Brain microvascular endothelial cell (primary cell): Measurements from ENCODE around the gene TICRR.

ENCODE experiments used
- DNase-seq: peaks from one replicate; pipeline ENCODE4 v3.0.0-alpha.2; 2020
- H3K27ac ChIP-seq: fragments of 250-450 bp; sonication (Bioruptor Pico); 2 replicates; pipeline ENCODE4 v1.5.1; 2020; ENCODE audit warnings: mild to moderate bottlenecking, moderate library complexity
- H3K27me3 ChIP-seq: fragments of 250-450 bp; sonication (Bioruptor Pico); replicated peaks from 2 replicates; pipeline ENCODE4 v1.5.1; 2020; ENCODE audit warnings: mild to moderate bottlenecking
- H3K36me3 ChIP-seq: fragments of 250-450 bp; sonication (Bioruptor Pico); replicated peaks from 2 replicates; pipeline ENCODE4 v1.5.1; 2020; ENCODE audit warnings: mild to moderate bottlenecking
- H3K4me3 ChIP-seq: 2 replicates; pipeline ENCODE4 v1.5.1; 2011; ENCODE audit warnings: low read depth, mild to moderate bottlenecking, control low read depth, low read length, moderate library complexity
- CTCF ChIP-seq: IDR thresholded peaks from 2 replicates; pipeline ENCODE4 v1.5.1; 2011; ENCODE audit warnings: low read depth, mild to moderate bottlenecking, moderate library complexity, low read length, control low read depth, inconsistent platforms; ENCODE audit errors: missing control alignments
- in situ Hi-C: cut with HindIII; loops from 2 replicates; pipeline ENCODE4 v1.10.0; 2017; ENCODE audit warnings: low sequenced_read_pairs, low pct_ligation_motif_present

The TICRR gene

GRCh38 chr15:89630974-89631901 lies 56.0 kb downstream of the TICRR start:
- no peaks in the 10 kb centered on the region for H3K27me3 ChIP-seq
- in situ Hi-C loops, result no loop called here
- no peak overlapping the region for H3K4me3 ChIP-seq
- TF ChIP-seq CTCF, result no peak
- H3K27ac ChIP-seq, result no peak overlapping the region
- H3K36me3 ChIP-seq, result peaks cover 63% of the 10 kb centered on the region
- DNase-seq, result no peak

GRCh38 chr15:89631902-89632264 lies 56.6 kb downstream of the TICRR start:
- no peak overlapping the region for H3K4me3 ChIP-seq
- in situ Hi-C loops, result no loop called here
- H3K27me3 ChIP-seq, result no peaks in the 10 kb centered on the region
- H3K36me3 ChIP-seq, result peaks cover 58% of the 10 kb centered on the region
- no peak for TF ChIP-seq CTCF
- no peak overlapping the region for H3K27ac ChIP-seq
- no peak for DNase-seq

DNA sequence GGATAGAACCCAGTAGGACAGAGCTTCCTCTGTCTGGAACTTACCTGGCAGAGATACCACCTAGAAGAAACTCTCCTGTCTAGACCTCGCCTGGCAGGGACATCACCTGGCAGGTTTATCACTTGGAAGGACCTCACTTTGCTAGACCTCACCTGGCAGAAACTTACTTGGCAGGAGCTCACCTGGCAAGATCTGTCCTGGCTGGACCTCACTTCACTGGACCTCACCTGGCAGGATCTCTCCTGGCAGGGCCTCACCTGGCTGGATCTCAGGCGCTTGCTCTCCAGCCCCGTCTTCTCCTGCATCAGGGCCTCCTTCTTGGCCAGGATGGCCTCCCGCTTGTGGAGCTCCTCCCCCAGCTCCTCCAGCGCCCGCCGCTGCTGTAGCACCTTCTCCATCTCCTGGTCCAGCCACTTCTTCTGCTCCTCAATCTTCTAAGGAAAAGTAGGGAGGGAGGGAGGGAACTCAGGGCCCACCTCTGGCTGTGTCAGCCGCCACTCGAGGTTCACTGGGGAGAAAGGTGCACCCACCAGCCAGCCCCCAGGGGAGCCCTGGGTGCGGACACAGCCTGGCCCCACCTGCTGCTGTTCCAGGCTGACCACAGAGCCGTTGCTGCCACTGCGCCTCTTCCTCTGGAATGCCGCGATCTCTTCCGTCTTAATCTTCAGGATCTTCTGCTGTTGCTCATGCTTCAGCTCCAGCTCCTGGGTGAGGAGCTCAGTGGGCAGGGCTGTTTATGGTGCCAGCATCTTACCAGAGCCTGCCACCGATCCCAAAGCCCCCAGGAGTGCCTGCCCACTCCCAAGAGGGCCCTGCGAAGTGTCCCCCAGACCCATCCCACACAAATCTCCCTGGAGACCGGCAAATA lies 57.5 kb downstream of the TICRR start:
- in situ Hi-C loops, result no loop called here
- no peak for DNase-seq
- Histone ChIP-seq H3K36me3 (peaks cover 49% of the 10 kb centered on the region), H3K27me3 (no peaks in the 10 kb centered on the region), H3K4me3 (no peak overlapping the region), H3K27ac (no peak overlapping the region)
- no peak for TF ChIP-seq CTCF

- H3K27me3 ChIP-seq, result no peaks in the 10 kb centered on the region
- H3K4me3 ChIP-seq, result no peak overlapping the region
- DNase-seq, result no peak
- no peak for TF ChIP-seq CTCF
- H3K36me3 ChIP-seq, result peaks cover 41% of the 10 kb centered on the region
- in situ Hi-C loops, result no loop called here
- H3K27ac ChIP-seq, result no peak overlapping the region
These were observed 58.3 kb downstream of the TICRR start for GRCh38 chr15:89633585-89633984.

DNA sequence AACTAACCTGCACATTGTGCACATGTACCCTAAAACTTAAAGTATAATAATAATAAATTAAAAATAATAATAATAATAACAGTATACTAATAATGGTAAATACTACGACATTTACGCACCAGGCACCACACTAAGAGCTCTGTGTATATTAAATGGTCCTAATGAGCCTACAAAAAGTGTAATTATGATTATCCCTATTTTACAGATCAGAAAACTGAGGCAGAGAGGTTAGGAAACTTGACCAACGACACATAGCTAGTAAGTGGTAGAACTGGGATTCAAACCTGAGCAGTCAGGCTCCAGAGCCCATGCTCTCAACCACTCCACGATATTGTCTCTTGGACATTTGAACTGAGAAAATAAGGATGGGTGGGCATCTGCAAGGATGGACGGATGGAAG lies 65.0 kb downstream of the TICRR start:
- DNase-seq, result no peak
- Histone ChIP-seq H3K36me3 (peaks cover 13% of the 10 kb centered on the region), H3K27ac (no peak overlapping the region), H3K4me3 (no peak overlapping the region), H3K27me3 (no peaks in the 10 kb centered on the region)
- TF ChIP-seq CTCF, result no peak
- in situ Hi-C loops, result no loop called here
